Fibroblast of lung (primary cell): ENCODE measurements around the gene DDX6. TPM values are rescaled to one million over a fixed set of nuclear protein-coding genes. Genes with fewer than 3 reads are reported as not detected.
"Not testable (repeated sequence)": the region's sequence is repeated elsewhere in the genome, so short reads cannot be mapped to it uniquely, and the experiment has no call there.

Source experiments
- DNase-seq, 2 donors: peaks; one replicate each; pipeline versions ENCODE4 v3.0.0 to v3.0.0-alpha.2; 2010; ENCODE audit warnings: low read depth in 2 of 2
- H2AFZ ChIP-seq: 2 replicates; pipeline ENCODE4 v1.5.1; 2012; ENCODE audit warnings: low read length, control low read depth, inconsistent platforms
- H3K27ac ChIP-seq: 2 replicates; pipeline ENCODE4 v1.5.1; 2011; ENCODE audit warnings: low read length, control low read depth; ENCODE audit not compliant: insufficient read depth
- H3K27me3 ChIP-seq: 2 replicates; pipeline ENCODE4 v1.5.1; 2011; ENCODE audit warnings: mild to moderate bottlenecking, low read length; ENCODE audit not compliant: control insufficient read depth, insufficient read depth
- H3K36me3 ChIP-seq: 2 replicates; pipeline ENCODE4 v1.5.1; 2011; ENCODE audit warnings: low read length; ENCODE audit not compliant: control insufficient read depth, insufficient read depth
- H3K4me1 ChIP-seq: 2 replicates; pipeline ENCODE4 v1.5.1; 2011; ENCODE audit warnings: low read length; ENCODE audit not compliant: control insufficient read depth, insufficient read depth; ENCODE audit errors: extremely low read depth
- H3K4me2 ChIP-seq: 2 replicates; pipeline ENCODE4 v1.5.1; 2011; ENCODE audit warnings: low read length, control low read depth; ENCODE audit not compliant: insufficient read depth; ENCODE audit errors: extremely low read depth
- H3K4me3 ChIP-seq, 4 experiments: fragments of 200-600 bp in 1 of 4; sonication (generic) in 1 of 4; replicated peaks in 1 of 4; 2 replicates each; pipeline ENCODE4 v1.5.1; 2011 to 2016; ENCODE audit warnings: low read length in 4 of 4, low read depth in 3 of 4, mild to moderate bottlenecking in 3 of 4, control low read depth in 2 of 4, inconsistent platforms in 1 of 4, mixed read lengths in 1 of 4; ENCODE audit not compliant: insufficient read depth in 1 of 4; ENCODE audit errors: control extremely low read depth in 1 of 4
- H3K79me2 ChIP-seq: 2 replicates; pipeline ENCODE4 v1.5.1; 2012; ENCODE audit warnings: mild to moderate bottlenecking, low read length, inconsistent platforms; ENCODE audit not compliant: control insufficient read depth, insufficient read depth
- H3K9ac ChIP-seq: 2 replicates; pipeline ENCODE4 v1.5.1; 2011; ENCODE audit warnings: mild to moderate bottlenecking, low read length, control low read depth; ENCODE audit not compliant: insufficient read depth
- H3K9me3 ChIP-seq: 2 replicates; pipeline ENCODE4 v1.5.1; 2012; ENCODE audit warnings: low read depth, low read length; ENCODE audit not compliant: control insufficient read depth, insufficient read depth
- H4K20me1 ChIP-seq: 2 replicates; pipeline ENCODE4 v1.5.1; 2011; ENCODE audit warnings: low read length; ENCODE audit not compliant: control insufficient read depth, insufficient read depth; ENCODE audit errors: extremely low read depth
- CTCF ChIP-seq, 2 donors: IDR thresholded peaks in 1 of 2; conservative IDR thresholded peaks in 1 of 2; 1 replicate in 1 of 2; 2 replicates in 1 of 2; pipeline ENCODE4 v1.5.1; 2011 to 2012; ENCODE audit warnings: low read length in 2 of 2, control low read depth in 1 of 2, inconsistent platforms in 1 of 2, low read depth in 1 of 2, mild to moderate bottlenecking in 1 of 2
- EZH2 ChIP-seq: IDR thresholded peaks from 2 replicates; pipeline ENCODE4 v1.5.1; 2012; ENCODE audit warnings: low read length, control low read depth, mild to moderate bottlenecking; ENCODE audit errors: missing control alignments
- polyA plus RNA-seq, 2 donors: library from polyadenylated mRNA; depleted of rRNA in 1 of 2; stranded (reverse) in 1 of 2; unstranded in 1 of 2; fragments of >200 nt; gene quantifications; 2 replicates each; pipeline ENCODE4 v1.2.1, GENCODE V29; 2011 to 2012; ENCODE audit warnings: missing spikeins in 1 of 2
- total RNA-seq: library from RNA; depleted of rRNA; stranded (reverse); fragments of >200 nt; gene quantifications from 2 replicates; pipeline ENCODE4 v1.2.1, GENCODE V29; 2014

Gene DDX6
- total and polyA plus RNA-seq, 2 donors (not counting 1 experiment from before 2014, with no cell fraction given): 91.2 to 105 TPM

- no peaks in the 10 kb centered on the region for H3K36me3 ChIP-seq
- H4K20me1 ChIP-seq: no peaks in the 10 kb centered on the region
- no peak overlapping the region for H3K9ac ChIP-seq
- H3K27me3 ChIP-seq: no peaks in the 10 kb centered on the region
- no peaks in the 10 kb centered on the region for H3K79me2 ChIP-seq
- no peaks in the 10 kb centered on the region for H3K4me1 ChIP-seq
- DNase-seq: no peak
- no peak overlapping the region for H3K4me3 ChIP-seq
- no peak overlapping the region for H3K27ac ChIP-seq
- no peaks in the 10 kb centered on the region for H3K9me3 ChIP-seq
- no peak for TF ChIP-seq CTCF (conservative IDR thresholded peaks at IDR 0.05 in 1 of 2, IDR thresholded peaks at IDR 0.05 in 1 of 2; ENCODE audit: low read depth in 1 of 2, low read length in 2 of 2)
- no peak for TF ChIP-seq EZH2
- H3K4me2 ChIP-seq: no peak overlapping the region
- H2AFZ ChIP-seq: no peak overlapping the region
These were observed 76.1 kb downstream of the DDX6 start for GRCh38 chr11:118714816-118715215.

- H3K27ac ChIP-seq, H3K9me3 ChIP-seq, H3K27me3 ChIP-seq, H3K4me3 ChIP-seq, H3K4me2 ChIP-seq, H2AFZ ChIP-seq, DNase-seq, H3K4me1 ChIP-seq, H4K20me1 ChIP-seq, H3K36me3 ChIP-seq, H3K9ac ChIP-seq, H3K79me2 ChIP-seq: not testable (repeated sequence)
These were observed 76.5 kb downstream of the DDX6 start for GRCh38 chr11:118714416-118714815.

GRCh38 chr11:118708296-118708695 is 82.7 kb downstream of the DDX6 start:
- Histone ChIP-seq H3K9me3 (no peaks in the 10 kb centered on the region), H3K36me3 (no peaks in the 10 kb centered on the region), H3K9ac (no peak overlapping the region), H3K4me3 (no peak overlapping the region), H3K79me2 (no peaks in the 10 kb centered on the region), H2AFZ (no peak overlapping the region), H3K27me3 (peaks cover 10% of the 10 kb centered on the region), H4K20me1 (no peaks in the 10 kb centered on the region), H3K27ac (no peak overlapping the region), H3K4me2 (no peak overlapping the region), H3K4me1 (no peaks in the 10 kb centered on the region)
- no peak for DNase-seq
- TF ChIP-seq CTCF (conservative IDR thresholded peaks at IDR 0.05 in 1 of 2, IDR thresholded peaks at IDR 0.05 in 1 of 2; ENCODE audit: low read depth in 1 of 2, low read length in 2 of 2) (no peak), EZH2 (no peak)

GRCh38 chr11:118706546-118706825 is 84.5 kb downstream of the DDX6 start:
- Histone ChIP-seq H3K4me3 (no peak overlapping the region), H2AFZ (no peak overlapping the region), H4K20me1 (no peaks in the 10 kb centered on the region), H3K9me3 (no peaks in the 10 kb centered on the region), H3K4me1 (no peaks in the 10 kb centered on the region), H3K27ac (no peak overlapping the region), H3K36me3 (no peaks in the 10 kb centered on the region), H3K27me3 (peaks cover 10% of the 10 kb centered on the region), H3K79me2 (no peaks in the 10 kb centered on the region), H3K4me2 (no peak overlapping the region), H3K9ac (no peak overlapping the region)
- no peak for DNase-seq
- no peak for TF ChIP-seq CTCF (conservative IDR thresholded peaks at IDR 0.05 in 1 of 2, IDR thresholded peaks at IDR 0.05 in 1 of 2; ENCODE audit: low read depth in 1 of 2, low read length in 2 of 2)
